GM19467 (cell line): Measurements from ENCODE around the gene ARFGEF3.
"Not testable (repeated sequence)": the region's sequence is repeated elsewhere in the genome, so short reads cannot be mapped to it uniquely, and the experiment has no call there.

Source experiments
- ATAC-seq: cut with Tn5 transposase; IDR thresholded peaks from one replicate; pipeline ENCODE4 v1.9.1; 2021; ENCODE audit warnings: mild to moderate bottlenecking, moderate library complexity; ENCODE audit not compliant: unreplicated experiment

Gene ARFGEF3, protein sequence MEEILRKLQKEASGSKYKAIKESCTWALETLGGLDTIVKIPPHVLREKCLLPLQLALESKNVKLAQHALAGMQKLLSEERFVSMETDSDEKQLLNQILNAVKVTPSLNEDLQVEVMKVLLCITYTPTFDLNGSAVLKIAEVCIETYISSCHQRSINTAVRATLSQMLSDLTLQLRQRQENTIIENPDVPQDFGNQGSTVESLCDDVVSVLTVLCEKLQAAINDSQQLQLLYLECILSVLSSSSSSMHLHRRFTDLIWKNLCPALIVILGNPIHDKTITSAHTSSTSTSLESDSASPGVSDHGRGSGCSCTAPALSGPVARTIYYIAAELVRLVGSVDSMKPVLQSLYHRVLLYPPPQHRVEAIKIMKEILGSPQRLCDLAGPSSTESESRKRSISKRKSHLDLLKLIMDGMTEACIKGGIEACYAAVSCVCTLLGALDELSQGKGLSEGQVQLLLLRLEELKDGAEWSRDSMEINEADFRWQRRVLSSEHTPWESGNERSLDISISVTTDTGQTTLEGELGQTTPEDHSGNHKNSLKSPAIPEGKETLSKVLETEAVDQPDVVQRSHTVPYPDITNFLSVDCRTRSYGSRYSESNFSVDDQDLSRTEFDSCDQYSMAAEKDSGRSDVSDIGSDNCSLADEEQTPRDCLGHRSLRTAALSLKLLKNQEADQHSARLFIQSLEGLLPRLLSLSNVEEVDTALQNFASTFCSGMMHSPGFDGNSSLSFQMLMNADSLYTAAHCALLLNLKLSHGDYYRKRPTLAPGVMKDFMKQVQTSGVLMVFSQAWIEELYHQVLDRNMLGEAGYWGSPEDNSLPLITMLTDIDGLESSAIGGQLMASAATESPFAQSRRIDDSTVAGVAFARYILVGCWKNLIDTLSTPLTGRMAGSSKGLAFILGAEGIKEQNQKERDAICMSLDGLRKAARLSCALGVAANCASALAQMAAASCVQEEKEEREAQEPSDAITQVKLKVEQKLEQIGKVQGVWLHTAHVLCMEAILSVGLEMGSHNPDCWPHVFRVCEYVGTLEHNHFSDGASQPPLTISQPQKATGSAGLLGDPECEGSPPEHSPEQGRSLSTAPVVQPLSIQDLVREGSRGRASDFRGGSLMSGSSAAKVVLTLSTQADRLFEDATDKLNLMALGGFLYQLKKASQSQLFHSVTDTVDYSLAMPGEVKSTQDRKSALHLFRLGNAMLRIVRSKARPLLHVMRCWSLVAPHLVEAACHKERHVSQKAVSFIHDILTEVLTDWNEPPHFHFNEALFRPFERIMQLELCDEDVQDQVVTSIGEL (N-terminal part only)

DNA sequence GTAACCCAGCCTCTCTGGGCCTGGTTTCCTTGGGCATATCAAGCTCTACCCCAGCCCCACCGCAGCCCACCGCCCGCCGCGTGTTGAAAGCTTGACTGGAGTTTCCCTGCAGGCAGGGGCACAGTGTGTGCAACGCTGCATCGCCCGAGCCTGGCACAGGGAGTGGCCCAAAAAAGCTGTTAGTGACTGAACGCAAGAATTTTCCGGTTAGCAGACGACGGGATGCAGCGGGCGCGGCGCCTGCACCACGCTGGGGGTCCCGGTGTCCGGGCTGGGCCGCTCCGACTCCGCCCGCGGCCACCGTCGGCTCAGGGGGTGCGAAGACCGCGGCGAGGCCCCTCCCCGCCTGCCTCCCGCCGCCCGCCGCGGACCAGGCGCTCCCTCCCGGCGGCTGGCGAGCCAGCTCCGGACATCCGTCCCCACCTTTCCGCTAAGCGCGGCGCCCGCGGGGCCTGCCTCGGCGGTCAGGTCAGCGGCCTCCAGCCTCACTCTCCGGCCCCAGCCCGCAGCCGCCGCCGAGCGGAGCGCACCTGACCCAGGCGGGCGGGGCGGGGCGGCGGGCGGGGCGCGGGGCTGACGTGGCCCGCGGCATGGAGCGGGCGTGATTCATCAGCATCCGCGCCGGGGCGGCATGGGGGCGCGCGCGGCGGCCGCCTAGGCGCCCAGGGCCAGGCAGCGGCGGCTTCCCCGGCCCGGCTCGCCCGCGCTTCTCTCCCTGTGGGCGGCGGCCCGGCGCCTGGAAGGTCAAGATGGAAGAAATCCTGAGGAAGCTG, at the start of gene ARFGEF3:
ARFGEF3 (plus strand) TSS at position 602 of the 773 bp plus-strand sequence; CDS start at position 750, 148 bp downstream.
- ATAC-seq, result no peak

DNA sequence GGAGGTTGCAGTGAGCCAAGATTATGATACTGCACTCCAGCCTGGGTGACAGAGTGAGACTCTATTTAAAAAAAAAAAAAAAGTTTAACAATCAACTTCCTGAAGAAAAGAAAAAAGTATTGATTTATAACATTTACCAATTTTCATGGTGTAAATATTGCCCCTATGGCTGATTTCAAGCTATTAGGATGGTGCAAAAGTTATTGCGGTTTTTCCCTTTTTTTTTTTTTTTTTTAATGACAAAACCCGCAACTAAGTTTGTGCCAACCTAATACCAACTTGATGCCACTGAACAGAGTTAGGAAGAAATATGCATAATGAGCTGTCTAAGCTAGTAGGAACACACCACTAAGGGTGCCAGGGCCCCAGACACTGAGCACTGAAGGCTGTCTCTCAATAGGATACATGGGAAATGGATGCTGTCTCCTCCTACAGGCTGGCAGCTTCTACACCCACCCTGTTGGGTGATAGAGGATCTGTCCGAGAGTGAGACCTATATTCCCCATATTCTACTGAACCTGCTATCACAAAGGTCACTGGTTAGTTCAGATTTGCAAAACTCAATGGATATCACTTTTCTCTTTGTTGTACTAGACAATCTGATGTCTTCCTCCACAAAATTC, 48.0 kb upstream of the ARFGEF3 start:
- no peak for ATAC-seq

- no peak for ATAC-seq
These were observed 46.5 kb upstream of the ARFGEF3 start for GRCh38 chr6:138115201-138115600.

GRCh38 chr6:138115877-138116660, 45.7 kb upstream of the ARFGEF3 start:
- ATAC-seq, result no peak

DNA sequence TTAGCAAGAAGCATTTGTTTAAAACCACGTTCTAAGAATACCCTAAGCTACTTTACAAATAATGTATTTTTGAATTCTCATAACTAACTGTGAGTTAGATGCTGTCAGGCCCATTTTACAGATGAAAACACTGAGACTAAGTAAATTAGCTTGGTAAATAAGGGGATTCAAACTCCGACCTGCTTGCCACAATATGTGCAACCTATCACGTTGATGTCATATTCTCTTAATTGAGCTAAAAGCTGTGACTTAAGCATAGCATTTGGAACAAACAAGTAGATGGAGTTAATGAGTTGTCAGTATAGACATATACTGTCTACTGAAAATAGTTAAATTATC, 45.1 kb upstream of the ARFGEF3 start:
- no peak for ATAC-seq

- ATAC-seq, result no peak
These were observed 44.3 kb upstream of the ARFGEF3 start for GRCh38 chr6:138117376-138117914.

- not testable (repeated sequence) for ATAC-seq
These were observed 42.5 kb upstream of the ARFGEF3 start for GRCh38 chr6:138119229-138119628.

DNA sequence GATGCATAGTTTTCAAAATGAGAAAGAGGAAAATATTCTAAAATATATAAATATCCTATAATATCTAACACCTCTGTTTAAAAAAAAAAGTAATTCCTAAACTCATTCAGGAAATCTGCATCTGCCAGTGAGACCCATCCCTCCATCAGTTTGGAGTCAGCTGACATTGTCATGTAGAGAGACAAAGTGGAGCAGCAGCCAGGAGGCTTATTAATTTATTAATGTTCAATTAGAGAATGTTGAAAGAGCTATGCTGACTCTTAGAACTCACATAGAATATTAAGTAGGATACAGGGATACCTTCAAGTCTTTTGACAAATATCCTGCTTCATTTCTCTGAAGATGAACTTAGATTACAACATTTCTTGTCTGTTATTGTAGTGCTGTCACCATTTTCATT, 41.8 kb upstream of the ARFGEF3 start:
- no peak for ATAC-seq

DNA sequence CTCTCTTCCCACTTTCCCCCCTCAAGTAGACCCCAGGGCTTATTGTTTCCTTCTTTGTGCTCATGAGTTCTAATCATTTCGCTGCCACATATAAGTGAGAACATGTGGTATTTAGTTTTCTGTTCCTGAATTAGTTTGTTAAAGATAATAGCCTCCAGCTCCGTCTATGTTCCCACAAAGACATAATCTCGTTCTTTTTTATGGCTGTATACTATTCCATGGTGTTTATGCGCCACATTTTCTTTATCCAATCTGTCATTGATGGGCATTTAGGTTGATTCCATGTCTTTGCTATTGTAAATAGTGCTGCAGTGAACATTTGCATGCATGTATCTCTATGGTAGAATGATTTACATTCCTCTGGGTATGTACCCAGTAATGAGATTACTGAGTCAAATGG, 37.6 kb upstream of the ARFGEF3 start:
- no peak for ATAC-seq

DNA sequence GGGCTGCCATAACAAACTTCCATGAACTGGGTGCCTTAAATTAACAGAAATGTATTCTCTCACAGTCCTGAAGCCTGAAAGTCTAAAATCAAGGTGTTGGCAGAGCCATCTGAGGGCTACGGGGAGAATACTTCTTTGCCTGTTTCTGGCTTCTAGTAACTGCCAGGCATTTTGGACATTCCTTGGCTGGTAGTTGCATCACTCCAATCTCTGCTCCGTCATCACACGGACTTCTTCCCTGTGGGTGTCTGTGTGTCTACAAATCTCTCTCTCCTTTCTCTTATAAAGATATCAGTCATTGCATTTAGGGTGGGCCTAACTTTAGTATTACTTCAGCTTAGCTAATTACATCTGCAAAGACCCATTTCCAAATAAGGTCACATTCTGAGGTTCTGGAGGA, 33.6 kb upstream of the ARFGEF3 start:
- ATAC-seq, result no peak

GRCh38 chr6:138129190-138129589, 32.5 kb upstream of the ARFGEF3 start:
- ATAC-seq, result no peak

GRCh38 chr6:138142806-138143205, 18.9 kb upstream of the ARFGEF3 start:
- no peak for ATAC-seq

DNA sequence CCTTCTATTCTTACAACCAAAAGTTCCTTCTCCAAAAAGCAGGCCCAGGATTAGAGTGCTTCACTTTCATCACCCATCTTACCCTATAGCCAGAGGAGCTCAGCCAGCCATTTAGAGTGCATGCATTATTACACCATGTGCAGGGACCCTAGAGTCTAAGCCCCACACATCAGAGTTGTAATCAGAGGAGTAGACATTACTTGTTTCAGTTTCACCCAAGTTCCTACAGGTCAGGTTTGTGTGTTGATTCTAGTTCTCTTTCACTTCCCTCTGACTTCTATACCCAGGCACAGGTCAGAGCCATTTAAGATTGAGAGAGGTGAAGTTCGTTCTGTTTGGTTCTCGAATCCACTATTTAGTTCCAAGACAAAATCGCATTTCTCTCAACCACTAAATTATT, 16.3 kb upstream of the ARFGEF3 start:
- ATAC-seq, result peak; percentile 76

GRCh38 chr6:138146544-138146943, 15.2 kb upstream of the ARFGEF3 start:
- ATAC-seq, result no peak

GRCh38 chr6:138155443-138155842, 6.3 kb upstream of the ARFGEF3 start:
- no peak for ATAC-seq

GRCh38 chr6:138157986-138158638, 3.6 kb upstream of the ARFGEF3 start:
- no peak for ATAC-seq

DNA sequence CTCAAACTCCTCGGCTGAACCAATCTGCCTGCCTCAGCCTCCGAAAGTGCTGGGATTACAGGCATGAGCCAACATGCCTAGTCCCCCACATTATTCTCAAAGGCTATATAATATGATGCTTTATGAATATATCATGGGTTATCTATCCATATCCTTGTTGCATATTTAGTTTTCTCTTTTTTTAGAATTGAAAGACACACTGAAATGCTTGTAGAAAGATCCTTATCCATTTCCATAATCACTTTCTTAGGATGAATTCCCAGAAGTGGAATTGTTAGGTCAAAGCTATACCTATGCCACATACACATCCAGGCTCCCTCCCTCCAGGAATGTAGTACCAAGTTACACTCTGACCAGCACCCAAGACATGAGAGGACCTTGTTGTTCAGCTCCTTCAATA, 2.5 kb upstream of the ARFGEF3 start:
- ATAC-seq, result no peak

- no peak for ATAC-seq
These were observed 1.2 kb upstream of the ARFGEF3 start for GRCh38 chr6:138160329-138161087.
